ENCODE measurements around the gene CAMSAP1.

Gene CAMSAP1

GRCh38 chr9:135887021-135887507, 20.3 kb downstream of the CAMSAP1 start:
- in situ Hi-C loops (cut with HindIII; ENCODE audit: low sequenced_read_pairs): no loop called here
- DNase-seq (ENCODE audit: low read depth, low spot score): peak; percentile 40
- no peak for TF ChIP-seq CTCF (IDR thresholded peaks at IDR 0.05; ENCODE audit: low read depth, low read length)
- H3K4me3 ChIP-seq (ENCODE audit: low read depth, low read length): no peak overlapping the region

- DNase-seq (ENCODE audit: low read depth, low spot score): no peak
- TF ChIP-seq CTCF (IDR thresholded peaks at IDR 0.05; ENCODE audit: low read depth, low read length): no peak
- H3K4me3 ChIP-seq (ENCODE audit: low read depth, low read length): no peak overlapping the region
- in situ Hi-C loops (cut with HindIII; ENCODE audit: low sequenced_read_pairs): no loop called here
Measured at GRCh38 chr9:135886147-135886981, 21.0 kb downstream of the CAMSAP1 start.

DNA sequence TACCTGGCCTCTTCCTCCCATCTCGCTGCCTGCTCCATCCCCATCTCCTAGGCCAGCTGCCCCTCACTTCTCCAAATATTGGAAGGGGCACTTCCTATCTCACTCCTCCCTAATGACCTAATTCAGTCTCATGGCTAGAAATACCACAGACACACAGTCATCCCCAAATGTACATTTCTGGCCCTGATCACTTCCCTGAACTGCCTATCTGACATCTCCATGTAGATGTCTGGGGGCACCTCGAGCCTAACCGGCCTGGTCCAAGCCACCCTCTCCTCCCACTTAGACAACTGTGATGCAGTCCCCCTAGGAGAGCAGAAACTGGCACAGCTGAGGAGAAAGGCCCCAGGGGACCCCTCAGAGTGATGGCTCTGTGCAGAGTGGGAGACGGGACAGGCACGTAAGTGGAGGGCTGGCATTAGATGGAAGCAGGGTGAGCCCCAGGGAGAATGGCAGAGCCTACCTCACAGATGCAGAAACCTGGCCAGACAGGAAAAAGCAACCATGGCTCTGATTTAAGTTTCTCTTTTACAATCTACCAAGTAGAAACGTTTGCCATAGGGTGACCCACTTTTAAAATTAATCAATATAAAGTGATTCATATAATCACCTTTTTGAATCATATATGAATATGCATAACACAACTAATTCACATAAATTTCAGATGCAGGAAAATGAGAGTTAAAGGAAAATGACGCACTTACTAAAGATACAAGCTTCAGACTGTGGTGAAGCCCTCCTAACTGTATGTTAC, 22.1 kb downstream of the CAMSAP1 start:
- TF ChIP-seq CTCF (IDR thresholded peaks at IDR 0.05; ENCODE audit: low read depth, low read length): no peak
- no peak for DNase-seq (ENCODE audit: low read depth, low spot score)
- in situ Hi-C loops (cut with HindIII; ENCODE audit: low sequenced_read_pairs): no loop called here
- no peak overlapping the region for H3K4me3 ChIP-seq (ENCODE audit: low read depth, low read length)

DNA sequence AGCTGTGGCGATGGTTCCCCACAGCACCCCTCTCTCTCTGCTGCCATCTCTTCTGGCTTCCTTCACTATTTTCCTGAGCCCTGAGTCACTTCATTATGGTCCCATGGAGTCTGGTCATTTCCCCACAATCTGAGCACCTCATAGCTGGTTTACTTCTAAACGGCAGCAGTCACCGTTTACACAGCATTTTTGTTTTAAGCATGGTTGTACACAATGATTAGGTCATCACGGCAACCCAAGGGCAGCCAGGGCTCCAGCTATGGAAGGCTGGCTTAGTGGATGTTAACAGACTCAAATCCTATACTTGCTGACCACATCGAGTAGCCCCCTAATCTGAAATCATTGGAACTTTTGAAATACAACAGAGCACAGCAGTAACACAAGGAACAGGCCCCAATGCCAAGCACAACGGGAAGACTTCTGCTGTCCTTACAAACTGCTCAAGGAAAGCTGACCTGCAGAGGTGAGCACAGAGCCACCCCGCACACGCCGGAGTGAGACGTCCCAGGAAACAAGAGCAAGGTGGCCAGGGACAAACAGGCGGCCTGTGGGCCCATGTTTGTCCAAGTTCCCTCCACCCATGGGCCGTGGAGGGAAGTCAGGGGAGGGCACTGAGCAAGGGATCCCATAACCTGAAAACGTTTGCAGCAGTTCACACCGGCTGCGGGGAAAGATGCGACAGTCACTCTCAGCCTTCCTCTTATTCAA, 22.9 kb downstream of the CAMSAP1 start:
- TF ChIP-seq CTCF (IDR thresholded peaks at IDR 0.05; ENCODE audit: low read depth, low read length): no peak
- in situ Hi-C loops (cut with HindIII; ENCODE audit: low sequenced_read_pairs): no loop called here
- peak; percentile 58 for DNase-seq (ENCODE audit: low read depth, low spot score)
- H3K4me3 ChIP-seq (ENCODE audit: low read depth, low read length): no peak overlapping the region

DNA sequence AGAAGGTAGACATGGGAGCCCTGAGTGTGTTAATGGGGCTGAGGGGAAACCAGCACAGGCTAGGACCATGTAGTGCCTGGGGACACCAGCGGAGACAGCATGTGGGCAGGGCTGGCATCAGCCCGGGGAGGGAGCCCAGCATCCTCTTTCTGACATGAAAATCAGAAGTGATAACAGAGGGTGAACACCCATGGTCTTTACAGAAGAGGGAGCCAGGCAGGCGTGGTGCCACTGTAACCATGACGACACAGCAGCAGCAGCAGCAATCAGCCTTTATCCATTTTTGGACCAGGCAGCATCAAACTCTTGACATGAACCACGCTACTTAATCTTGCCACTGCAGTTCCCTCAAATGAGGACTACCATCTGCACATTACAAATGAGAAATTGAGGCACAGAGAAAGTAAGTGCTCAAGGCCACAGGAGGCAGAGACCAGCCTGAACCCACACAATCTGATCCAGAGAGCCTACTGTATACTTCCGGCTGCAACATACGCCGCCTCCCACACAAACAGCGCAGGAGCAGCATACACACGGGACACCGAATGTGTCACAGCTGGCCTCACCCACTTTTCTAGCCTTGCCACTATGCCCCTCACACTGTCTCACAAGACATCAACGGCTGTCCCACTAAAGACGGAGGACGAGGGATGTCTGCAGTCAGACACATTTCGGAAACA, 23.8 kb downstream of the CAMSAP1 start:
- in situ Hi-C loops (cut with HindIII; ENCODE audit: low sequenced_read_pairs): no loop called here
- TF ChIP-seq CTCF (IDR thresholded peaks at IDR 0.05; ENCODE audit: low read depth, low read length): no peak
- no peak for DNase-seq (ENCODE audit: low read depth, low spot score)
- H3K4me3 ChIP-seq (ENCODE audit: low read depth, low read length): no peak overlapping the region

GRCh38 chr9:135882011-135882410, 25.3 kb downstream of the CAMSAP1 start:
- no peak for DNase-seq (ENCODE audit: low read depth, low spot score)
- TF ChIP-seq CTCF (IDR thresholded peaks at IDR 0.05; ENCODE audit: low read depth, low read length): no peak
- H3K4me3 ChIP-seq (ENCODE audit: low read depth, low read length): no peak overlapping the region
- in situ Hi-C loops (cut with HindIII; ENCODE audit: low sequenced_read_pairs): no loop called here
